GM12872 (cell line): Measurements from ENCODE around the gene FRMPD2.

Source experiments
- TF ChIP-seq, protein P1 (sequence below): IDR thresholded peaks from 3 replicates; pipeline ENCODE4 v1.5.1; 2011; ENCODE audit warnings: low read depth, mild to moderate bottlenecking, low read length, moderate library complexity; ENCODE audit not compliant: insufficient read depth

FRMPD2 gene

DNA sequence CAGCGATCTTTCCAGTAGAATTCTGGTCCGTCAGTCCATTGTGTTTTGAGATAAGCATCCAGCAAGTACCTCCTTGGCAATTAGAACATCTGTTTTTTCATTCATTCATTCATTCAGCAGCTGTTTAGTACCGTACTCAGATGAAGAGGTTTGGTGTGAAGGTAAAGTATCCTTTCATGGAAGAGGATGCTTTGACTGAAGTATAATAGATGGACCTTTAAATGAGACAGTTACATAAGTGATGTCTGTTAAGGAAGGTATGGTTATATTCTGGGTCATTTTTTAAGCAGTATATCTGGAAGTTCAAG is 33.2 kb upstream of the FRMPD2 start:
- TF ChIP-seq, protein P1, sequence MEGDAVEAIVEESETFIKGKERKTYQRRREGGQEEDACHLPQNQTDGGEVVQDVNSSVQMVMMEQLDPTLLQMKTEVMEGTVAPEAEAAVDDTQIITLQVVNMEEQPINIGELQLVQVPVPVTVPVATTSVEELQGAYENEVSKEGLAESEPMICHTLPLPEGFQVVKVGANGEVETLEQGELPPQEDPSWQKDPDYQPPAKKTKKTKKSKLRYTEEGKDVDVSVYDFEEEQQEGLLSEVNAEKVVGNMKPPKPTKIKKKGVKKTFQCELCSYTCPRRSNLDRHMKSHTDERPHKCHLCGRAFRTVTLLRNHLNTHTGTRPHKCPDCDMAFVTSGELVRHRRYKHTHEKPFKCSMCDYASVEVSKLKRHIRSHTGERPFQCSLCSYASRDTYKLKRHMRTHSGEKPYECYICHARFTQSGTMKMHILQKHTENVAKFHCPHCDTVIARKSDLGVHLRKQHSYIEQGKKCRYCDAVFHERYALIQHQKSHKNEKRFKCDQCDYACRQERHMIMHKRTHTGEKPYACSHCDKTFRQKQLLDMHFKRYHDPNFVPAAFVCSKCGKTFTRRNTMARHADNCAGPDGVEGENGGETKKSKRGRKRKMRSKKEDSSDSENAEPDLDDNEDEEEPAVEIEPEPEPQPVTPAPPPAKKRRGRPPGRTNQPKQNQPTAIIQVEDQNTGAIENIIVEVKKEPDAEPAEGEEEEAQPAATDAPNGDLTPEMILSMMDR, result no peak

DNA sequence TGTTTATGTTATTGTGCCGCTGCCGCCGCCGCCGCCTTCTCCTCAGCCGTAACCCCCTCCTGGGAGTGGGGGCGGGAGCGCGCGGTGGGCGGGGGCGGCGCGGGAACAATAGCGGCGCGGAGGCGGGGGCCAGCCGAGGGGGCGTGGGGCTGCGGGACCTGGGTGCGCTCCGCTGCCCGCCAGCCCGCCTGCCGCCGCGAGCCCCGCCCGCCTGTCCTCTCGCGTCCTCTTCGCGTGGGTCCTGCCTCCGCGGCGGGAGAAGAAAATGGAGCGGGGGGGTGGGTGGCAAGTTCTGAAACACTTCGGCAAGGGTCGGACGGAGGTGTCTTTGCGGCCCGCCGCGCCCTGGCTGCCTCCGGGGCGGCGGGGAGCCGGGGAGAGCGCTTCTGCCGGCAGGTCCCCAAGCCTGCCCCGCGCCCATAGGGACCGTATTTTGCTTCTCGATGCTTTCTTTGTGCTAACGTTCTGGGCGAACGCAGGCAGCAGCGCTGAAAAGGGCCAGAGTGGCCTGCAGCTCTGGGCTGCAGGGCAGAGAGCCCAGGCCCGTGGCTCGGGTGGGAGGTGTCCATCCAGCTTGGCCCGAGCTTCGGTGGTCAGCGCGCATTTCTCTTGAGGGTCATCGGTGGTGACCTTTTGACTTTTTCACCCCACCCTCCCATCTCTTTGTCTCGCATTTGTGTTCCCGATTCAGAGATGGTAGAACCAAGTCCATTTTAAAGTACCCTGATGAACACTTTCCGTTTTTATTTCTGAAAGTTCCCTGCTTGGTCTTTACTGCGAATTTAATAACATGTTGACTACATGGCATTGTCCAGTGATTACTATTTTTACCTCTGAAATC is 32.6 kb upstream of the FRMPD2 start:
- TF ChIP-seq, protein P1, result no peak

- TF ChIP-seq, protein P1, result no peak
These were observed 31.9 kb upstream of the FRMPD2 start, which contains the start of gene MAPK8 for GRCh38 chr10:48306265-48306869. TSS of gene MAPK8 (plus strand) at chr10:48306677. CDS start at chr10:48401661, 94,984 bp downstream.

GRCh38 chr10:48305905-48306264 is 31.4 kb upstream of the FRMPD2 start:
- TF ChIP-seq, protein P1, result no peak

DNA sequence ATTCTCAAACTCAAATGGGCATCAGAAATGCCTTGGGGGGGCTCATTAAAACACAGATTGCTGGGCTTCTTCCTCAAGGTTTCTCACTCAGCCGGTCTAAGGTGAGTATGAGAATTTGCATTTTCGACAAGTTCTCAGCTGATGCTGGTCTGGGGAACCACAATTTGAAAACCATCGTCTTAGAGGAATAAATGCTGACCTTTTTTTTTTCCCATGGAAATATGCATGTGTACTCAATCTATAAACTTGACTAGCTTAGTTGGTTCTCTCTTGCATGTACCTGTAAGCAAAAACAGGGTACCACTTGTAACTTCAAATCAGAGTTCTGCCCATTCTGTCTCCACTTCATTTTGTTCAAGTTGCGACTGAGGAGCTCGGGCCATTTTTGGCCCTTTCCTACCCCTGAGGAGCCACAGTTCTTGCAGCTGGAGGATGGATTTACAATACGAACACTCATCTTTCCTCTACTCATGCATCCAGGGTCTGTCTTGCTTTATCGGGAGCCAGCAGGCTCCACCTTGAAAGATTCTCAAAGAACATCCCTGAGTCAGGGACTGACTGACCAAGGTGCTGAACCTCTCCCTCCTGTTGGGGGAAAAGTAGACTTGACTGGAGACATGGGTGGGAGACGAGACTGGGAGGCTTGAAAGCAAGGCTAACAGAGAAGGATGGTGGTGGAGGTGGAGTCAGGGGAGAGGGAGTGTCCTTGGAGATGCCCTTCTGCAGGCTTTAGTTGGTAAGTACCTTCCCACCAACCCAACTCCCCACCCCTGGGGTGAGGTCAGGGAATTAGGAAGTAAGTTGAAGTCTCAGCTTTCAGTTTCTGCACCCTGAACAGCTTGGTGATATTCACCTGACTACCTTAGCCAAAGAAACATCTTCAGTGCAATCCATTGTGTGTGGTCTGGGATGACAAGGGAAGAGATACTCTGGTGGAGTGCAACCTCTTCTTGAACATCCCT is 28.3 kb upstream of the FRMPD2 start:
- TF ChIP-seq, protein P1, result no peak

- TF ChIP-seq, protein P1, result 0 out of 3 replicates have a peak, but pooled peaks have one; percentile 3
These were observed 26.1 kb upstream of the FRMPD2 start for GRCh38 chr10:48300556-48300955.

DNA sequence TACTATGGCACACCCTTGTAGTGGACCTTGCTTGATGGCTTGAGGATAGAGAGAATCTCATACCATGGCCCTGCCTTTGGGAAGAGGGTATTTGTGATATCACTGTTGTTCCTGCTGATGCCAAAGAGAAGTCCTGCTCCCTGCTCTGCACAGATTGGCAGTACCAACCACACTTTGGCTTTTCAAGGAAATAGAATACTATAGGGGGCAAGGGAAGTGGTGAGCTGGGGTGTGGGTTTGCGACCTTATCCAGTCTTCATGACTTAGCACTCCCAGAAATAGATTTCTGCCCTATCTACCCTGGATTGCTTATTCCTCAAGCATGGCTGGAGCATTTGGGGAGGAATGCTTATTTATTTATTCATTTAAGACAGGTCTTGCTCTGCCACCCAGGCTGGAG is 25.2 kb upstream of the FRMPD2 start:
- TF ChIP-seq, protein P1, result no peak
